DMS 273 (cell line): ENCODE measurements around the gene UBASH3A.
A peak's percentile ranks its signal among the peaks of the same experiment; 100 is the strongest.

Source experiments
- DNase-seq: peaks from one replicate; lab custom pipeline; 2025; ENCODE audit not compliant: unreplicated experiment; lab: John Stamatoyannopoulos, UW

The UBASH3A gene

DNA sequence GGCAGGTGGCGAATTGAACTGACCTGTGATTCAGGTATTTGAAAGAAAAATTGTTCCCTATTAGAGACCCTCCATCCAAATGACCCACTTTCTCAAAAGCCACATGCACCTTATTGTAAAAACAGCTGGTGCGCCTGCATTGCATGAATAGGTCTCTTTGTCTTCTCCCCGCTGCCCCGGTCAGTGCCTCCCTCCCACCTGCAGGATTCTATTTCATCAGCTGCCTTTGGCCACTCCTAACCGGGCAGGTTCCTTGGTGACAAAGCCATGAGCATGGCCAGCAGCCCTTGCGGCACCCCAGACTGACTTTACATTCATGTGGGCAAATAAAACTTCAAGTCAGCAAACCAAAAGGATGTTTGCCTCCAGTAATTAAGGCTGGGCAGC is 14.3 kb upstream of the UBASH3A start:
- DNase-seq: no peak

DNA sequence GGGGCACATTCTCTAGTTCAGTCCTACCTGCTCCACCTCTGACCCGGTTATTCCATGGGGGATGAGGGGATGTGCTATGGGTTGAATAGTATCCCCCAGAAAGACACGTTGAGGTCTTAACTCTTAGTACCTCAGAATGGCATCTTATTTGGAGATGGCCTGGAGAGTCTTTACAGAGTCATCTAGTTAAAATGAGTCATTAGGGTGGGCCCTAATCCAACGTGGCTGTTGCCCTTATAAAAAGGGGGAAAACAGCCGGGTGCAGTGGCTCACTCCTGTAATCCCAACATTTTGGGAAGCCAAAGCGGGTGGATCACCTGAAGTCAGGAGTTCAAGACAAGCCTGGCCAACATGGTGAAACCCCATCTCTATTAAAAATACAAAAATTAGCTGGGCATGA is 13.5 kb upstream of the UBASH3A start:
- DNase-seq: no peak

DNA sequence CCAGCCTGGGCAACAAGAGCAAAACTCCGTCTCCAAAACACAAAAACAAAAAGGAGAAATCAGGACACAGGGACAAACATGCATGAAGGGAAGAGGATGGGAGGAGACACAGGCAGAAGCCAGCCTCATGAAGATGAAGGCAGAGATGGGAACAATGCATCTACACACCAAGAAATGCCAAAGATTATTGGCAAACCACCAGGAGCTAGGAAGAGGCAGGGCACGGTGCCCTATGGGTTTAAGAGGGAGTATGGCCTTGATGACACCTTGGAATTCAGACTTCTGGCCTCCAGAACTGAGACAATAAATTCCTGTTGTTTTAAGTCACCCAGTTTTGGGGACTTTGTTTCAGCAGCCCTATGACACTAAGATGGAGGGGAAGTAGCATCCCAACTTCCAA is 13.0 kb upstream of the UBASH3A start:
- no peak for DNase-seq

- no peak for DNase-seq
These were observed 12.4 kb upstream of the UBASH3A start for GRCh38 chr21:42391297-42391696.

DNA sequence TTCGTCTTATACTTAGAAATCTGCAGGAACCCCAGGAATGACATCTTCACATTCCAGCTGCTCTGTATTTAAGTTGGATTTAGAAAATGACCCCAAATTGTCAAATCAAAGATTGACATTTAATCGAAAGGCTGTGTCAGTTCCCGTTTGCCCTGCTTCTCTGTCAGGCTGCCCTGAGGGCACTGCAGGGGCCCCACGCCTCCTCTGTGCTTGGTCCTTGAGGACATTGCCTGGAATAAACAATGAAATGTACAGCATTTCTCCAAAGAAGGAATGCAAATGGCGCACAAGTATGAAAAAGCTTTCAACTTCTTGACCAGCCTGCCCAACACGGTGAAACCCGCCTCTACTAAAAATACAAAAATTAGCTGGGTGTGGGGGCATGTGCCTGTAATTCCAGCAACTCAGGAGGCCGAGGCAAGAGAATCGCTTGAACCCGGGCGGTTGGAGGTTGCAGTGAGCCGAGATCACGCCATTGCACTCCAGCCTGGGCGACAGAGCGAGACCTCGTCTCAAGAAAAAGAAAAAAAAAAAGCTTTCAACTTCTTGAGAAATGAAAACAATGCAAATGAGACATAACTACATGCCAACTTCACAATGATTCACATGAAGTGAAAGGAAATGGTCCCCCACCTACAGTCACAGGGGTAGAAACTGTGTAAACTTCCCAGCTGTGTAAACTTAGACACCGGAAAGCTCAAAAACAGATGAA is 10.8 kb upstream of the UBASH3A start:
- no peak for DNase-seq

- DNase-seq: no peak
These were observed 10.2 kb upstream of the UBASH3A start for GRCh38 chr21:42393443-42393950.

DNA sequence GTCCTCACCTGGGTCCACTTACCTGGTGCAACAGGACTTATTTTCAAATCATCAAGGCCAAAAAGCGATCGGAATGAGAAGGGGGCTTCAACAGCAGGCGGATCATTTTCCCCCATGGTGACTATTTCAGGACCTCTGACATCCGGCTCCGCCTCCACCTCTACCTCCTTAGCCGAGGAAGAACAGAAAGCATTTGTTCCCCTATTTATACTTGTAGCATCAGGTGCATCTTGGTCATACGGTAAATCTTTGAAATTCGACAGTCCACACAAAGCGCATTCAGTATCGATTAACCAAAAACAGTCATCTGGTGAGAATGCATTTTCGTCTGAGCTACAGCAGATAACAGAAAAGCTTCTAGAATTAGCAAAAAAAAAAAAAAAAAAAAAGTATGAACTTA is 8.4 kb upstream of the UBASH3A start:
- DNase-seq: no peak

DNA sequence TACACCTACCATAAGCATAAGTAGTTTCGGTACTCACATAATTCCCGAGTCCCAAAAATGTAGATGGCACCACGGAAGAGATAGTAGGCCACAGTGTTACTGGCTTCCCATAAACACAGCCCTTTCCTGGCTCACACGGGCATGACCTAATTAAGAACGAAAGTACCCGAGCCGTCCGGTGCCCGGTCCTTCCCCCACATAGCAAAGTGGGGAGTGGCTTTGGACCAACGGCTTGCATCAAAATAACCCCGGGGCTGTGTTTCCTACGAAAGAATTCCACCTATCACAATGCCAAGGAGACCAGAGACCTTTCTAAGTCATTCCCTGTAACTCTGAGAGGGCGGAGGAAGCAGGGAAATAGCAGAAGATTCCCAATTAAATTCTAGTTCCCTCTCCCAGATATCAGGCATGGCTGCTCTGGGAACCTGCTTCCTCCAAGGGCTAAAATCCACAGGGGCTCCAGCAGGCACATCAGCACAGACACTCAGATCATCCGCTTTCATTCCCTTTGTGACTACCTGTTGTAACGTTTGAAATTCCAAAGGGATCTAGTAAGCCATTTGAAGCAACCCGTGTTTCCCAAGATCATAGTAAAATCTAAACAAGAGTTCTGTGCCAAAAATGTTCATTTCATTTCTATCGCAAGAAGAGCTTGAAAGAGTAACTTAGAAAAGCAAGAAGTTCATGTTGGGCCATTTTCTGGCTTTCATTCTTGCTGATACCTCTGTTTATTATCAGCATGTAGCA is 7.6 kb upstream of the UBASH3A start, which contains the start of gene TMPRSS3:
Gene TMPRSS3, minus strand, starts transcription at position 148 of the 747 bp plus-strand sequence. CDS start 635 bp downstream, outside the sequence.
- DNase-seq: no peak

DNA sequence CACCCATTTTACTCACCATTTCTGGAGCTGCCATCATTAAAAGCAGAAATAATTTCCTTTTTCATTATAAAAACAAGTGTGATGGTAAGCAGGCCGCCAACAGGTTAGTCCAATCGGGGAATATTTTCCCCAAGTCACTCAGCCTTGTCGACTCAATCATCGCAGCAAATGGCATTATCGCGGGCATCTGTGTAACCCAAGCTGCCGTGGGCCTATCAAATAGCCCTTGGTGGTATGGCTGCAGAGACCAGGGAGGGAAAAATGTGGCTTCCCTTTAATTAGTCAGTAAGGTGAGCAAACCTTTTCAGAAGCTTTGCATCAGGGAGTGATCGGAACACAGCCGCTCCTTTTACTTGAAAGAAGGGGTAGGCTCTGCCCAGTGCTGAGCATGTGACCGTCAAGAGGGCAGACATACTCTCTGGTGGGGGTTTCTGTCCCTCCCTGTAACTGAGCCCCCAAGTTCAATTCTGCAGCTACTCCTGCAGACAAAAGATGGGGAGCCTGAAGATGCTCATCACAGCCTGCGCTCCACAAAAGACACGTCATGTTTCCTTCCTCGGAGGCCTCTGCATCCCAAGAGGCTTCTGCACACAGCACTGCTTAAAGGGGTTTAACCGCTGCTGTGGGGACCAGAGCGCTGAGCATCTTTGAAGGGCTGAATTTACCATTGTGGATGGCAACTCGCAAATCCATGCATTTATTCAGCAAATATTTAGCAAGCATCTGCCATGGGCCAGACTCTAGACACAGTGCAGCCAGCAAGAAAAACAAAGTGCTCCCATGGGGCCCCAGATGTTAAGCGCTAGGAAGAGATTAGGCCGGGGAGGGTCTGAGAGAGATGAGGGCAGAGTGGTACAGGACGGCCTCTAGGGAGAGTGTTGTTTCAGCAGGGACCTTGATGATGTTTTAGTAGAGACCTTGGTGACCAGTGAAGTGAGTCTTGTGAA is 6.6 kb upstream of the UBASH3A start:
- peak; percentile 81 for DNase-seq

DNA sequence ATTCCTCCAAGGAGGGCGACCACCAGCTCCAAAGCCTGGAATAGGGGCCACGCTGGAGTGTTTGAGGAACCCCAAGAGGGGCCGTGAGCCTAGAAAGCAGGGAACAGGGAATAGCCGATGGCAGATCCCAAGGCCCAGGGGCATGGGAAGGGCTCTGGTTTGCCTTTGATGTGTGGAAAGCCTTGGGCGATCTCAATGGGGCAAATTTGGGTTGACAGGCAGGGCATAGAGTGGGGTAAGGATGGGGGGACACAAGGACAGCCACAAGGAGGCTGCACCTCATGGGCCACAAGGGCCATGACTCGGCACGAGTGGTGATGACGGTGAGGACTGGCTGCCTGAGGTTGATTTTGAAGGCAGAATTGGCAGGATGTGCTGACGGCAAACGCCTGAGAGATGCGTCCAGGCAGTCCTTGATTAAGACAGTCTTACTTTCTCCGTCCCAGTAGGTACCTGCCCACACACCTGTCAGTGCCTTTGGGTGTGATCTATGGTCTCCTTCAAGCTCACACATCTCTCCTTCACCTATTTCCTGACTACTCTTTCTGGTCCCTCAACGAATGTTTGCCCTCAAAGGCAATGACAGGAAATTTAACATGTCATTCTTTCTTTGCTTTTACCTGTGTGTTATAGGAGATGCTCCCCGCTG is 5.8 kb upstream of the UBASH3A start:
- no peak for DNase-seq

DNA sequence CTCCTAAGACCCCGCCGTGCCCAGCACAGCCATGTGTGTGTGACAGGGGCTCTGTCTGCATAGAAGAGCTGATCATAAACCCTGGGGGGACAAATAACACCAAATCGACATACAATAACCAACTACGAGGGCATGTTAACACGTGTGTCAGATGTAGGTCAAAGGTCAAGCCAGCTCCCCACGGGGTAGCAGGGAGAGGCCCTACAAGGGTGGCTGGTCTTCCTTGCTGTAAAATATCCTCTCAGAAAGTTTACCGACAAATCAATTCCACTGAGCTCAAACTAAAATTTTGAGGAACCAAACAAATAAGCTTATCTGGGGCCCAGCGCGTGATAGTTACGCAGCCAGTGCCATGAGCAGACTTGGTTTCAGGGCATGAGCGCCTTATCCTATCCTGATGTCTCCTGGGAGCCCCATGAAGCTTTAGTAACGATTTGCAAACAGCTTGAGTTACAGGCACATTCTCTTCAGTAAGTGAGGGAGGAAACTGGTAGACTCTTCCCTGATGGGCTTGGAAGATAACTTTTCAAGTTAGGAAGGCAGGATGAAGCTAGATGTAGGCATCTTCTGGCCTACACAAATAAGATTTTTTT is 5.2 kb upstream of the UBASH3A start:
- DNase-seq: peak; percentile 35

DNA sequence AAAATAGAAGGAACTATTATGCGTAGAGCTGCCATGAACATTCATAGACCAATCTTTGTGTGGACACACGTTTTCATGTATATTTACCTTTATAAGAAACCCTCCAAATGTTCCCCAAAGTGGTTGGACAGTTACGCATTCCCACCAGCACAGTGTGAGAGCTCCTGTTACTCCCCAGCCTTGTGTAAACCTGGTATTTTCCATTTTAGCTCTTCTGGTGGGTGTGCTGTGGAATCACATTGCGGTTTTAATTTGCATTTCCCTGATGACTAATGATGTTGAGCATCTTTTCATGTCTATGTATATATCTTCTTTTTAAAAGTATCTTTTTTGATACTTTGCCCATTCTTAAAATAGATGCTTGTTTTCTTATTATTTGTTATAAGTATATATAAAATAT is 3.2 kb upstream of the UBASH3A start:
- DNase-seq: no peak

DNA sequence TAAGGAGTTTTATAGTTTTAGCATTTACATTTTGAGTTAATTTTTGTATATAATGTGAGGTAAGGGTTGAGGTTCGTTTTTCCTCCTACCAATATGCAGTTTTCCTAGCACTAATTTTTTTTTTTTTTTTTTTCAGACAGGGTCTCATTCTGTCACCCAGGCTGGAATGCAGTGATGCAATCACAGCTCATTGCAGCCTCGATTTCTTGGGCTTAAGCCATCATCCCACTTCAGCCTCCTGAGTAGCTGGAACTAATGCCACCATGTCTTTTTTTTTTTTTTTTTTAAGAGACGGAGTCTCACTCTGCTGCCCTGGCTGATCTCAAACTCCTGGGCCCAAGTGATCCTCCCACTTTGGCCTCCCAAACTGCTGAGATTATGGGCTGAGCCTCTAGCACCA is 2.5 kb upstream of the UBASH3A start:
- DNase-seq: no peak

GRCh38 chr21:42401820-42402251 is 1.9 kb upstream of the UBASH3A start:
- DNase-seq: no peak

DNA sequence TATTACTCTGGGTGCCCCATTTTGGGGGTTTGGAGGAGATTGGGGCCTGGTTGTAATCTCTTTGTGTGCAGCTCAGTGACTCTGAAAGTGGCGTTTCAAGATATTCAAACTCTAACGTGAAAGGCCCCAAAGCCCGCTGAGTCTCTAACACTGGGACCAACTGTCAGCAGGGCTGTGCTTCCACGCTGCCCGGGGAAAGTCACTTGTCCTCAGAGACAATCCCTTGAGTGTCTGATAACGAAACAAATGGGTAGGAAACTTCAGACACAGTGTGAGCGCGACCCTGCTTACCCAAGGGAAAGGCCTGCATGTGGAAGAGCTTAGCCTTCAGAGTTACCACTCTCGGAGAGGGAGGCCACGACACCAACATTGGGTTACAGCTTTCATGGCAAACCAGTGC is 837 bp downstream of the UBASH3A start:
- DNase-seq: no peak

DNA sequence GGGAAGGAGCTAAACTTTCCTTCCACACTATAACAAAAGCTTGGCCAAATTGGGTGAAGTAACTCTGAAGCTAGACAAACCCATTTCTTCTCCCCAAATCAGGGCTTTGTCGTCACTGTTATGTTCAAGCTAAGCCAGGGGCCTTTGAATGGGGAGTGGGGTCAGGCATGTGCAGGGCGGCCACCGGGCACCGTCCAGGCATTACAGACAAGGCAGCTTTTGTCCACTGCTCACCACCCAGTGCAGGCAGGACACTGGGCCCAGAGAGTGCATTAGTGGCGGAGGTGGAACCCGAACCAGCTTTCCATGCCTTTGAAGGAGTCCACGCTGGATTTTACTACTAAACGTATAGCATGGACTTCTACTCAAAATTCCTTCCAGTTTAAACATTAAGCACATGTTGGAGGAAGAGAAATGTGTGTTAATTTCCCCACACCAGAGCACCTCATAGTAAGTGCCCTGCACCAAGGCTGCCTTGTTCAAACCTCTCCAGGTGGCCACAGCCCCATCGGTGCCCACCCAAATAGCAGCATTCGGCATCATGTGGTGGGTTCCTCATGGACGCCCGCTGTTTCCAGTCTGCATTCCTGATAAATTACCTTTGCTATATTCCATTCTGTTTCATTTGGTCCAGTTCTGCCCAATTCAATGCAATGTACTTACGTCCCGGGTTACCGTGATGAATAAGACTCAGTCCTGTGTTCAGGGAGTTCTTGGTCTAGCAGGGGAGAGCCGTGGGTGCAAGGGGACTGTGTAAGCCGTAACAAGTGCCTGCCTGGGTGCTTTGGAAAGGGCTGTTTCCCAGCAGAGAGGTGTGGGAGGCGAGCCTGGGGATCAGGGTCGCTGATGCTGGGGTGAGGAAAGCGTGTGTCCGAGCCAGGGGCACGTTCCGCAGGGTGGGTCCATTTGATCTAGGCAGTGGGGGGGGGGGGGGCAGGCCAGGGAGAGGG is 1.6 kb downstream of the UBASH3A start:
- DNase-seq: no peak

GRCh38 chr21:42406201-42406621 is 2.5 kb downstream of the UBASH3A start:
- DNase-seq: no peak

- no peak for DNase-seq
These were observed 3.2 kb downstream of the UBASH3A start for GRCh38 chr21:42406866-42407265.

- DNase-seq: no peak
These were observed 3.8 kb downstream of the UBASH3A start for GRCh38 chr21:42407476-42407875.
